ENCODE data around the gene RHEX.

GRCh38 chr1:206049293-206049692, 3.7 kb upstream of the RHEX start:
- TF ChIP-seq CTCF (IDR thresholded peaks at IDR 0.05) (no peak), EP300 (IDR thresholded peaks at IDR 0.05) (no peak)

Measured in ovary (tissue), 3 donors.